B cell (primary cell): ENCODE measurements around the gene CRYGN. TPM values are rescaled to one million over a fixed set of nuclear protein-coding genes. Genes with fewer than 3 reads are reported as not detected.

ENCODE experiments used
- ATAC-seq: fragments of 200-7000 bp; cut with Tn5 transposase; one replicate; pipeline ENCODE4 v1.10.0; 2021; ENCODE audit warnings: low read depth, mild to moderate bottlenecking, moderate number of reproducible peaks, moderate library complexity
- CTCF ChIA-PET: fragments of 350-600 bp; sonication (Branson Sonifier 250); formaldehyde crosslinking; loops from one replicate; lab custom pipeline; 2021; ENCODE audit warnings: antibody characterized with exemption, inconsistent platforms; lab: Charles Lee
- POLR2A ChIA-PET: fragments of 350-600 bp; sonication (Branson Sonifier 250); formaldehyde crosslinking; loops from one replicate; lab custom pipeline; 2021; ENCODE audit warnings: antibody characterized with exemption; lab: Charles Lee
- DNase-seq: peaks from one replicate; pipeline ENCODE4 v3.0.0; 2013
- H2AFZ ChIP-seq: 2 replicates; pipeline ENCODE4 v1.6.1; 2012; ENCODE audit warnings: mild to moderate bottlenecking, low read depth, low read length; ENCODE audit not compliant: insufficient read depth, poor library complexity, severe bottlenecking
- H3K27ac ChIP-seq, 2 donors: 1 replicate in 1 of 2; 2 replicates in 1 of 2; pipeline ENCODE4 v1.5.1; 2012 to 2013; ENCODE audit warnings: low read length in 2 of 2, mild to moderate bottlenecking in 2 of 2, moderate library complexity in 1 of 2
- H3K27me3 ChIP-seq, 4 experiments: fragments of 200-600 bp in 1 of 4; sonication (generic) in 1 of 4; replicated peaks in 1 of 4; 1 replicate in 2 of 4; 2 replicates in 2 of 4; pipeline versions ENCODE4 v1.6.1 to v1.7.0; 2013 to 2016; ENCODE audit warnings: low read length in 3 of 4, mild to moderate bottlenecking in 2 of 4, mixed read lengths in 1 of 4, moderate library complexity in 1 of 4; ENCODE audit not compliant: insufficient read depth in 4 of 4, control insufficient read depth in 3 of 4; ENCODE audit errors: control extremely low read depth in 1 of 4
- H3K36me3 ChIP-seq, 2 experiments: replicated peaks in 1 of 2; 1 replicate in 1 of 2; 2 replicates in 1 of 2; pipeline versions ENCODE4 v1.6.1 to v1.7.1; 2013; ENCODE audit warnings: low read length in 1 of 2; ENCODE audit not compliant: insufficient read depth in 2 of 2, control insufficient read depth in 1 of 2; ENCODE audit errors: control extremely low read depth in 1 of 2, extremely low read depth in 1 of 2
- H3K4me1 ChIP-seq, 2 donors: fragments of 200-600 bp in 1 of 2; sonication (generic) in 1 of 2; 1 replicate in 1 of 2; 2 replicates in 1 of 2; pipeline versions ENCODE4 v1.5.1 to v1.6.1; 2013 to 2017; ENCODE audit warnings: low read length in 2 of 2; ENCODE audit not compliant: control insufficient read depth in 2 of 2, insufficient read depth in 2 of 2
- H3K4me2 ChIP-seq: replicated peaks from 2 replicates; pipeline ENCODE3; 2012; ENCODE audit warnings: mild to moderate bottlenecking, low read depth, low read length; ENCODE audit not compliant: poor library complexity, severe bottlenecking
- H3K4me3 ChIP-seq, 5 experiments: fragments of 200-600 bp in 1 of 5; sonication (generic) in 1 of 5; 1 replicate in 3 of 5; 2 replicates in 2 of 5; pipeline versions ENCODE4 v1.5.1 to v1.7.0; 2011 to 2016; ENCODE audit warnings: low read length in 4 of 5, mild to moderate bottlenecking in 4 of 5, low read depth in 2 of 5, control low read depth in 1 of 5, moderate library complexity in 1 of 5; ENCODE audit not compliant: insufficient read depth in 1 of 5; ENCODE audit errors: control extremely low read depth in 1 of 5, extremely low read depth in 1 of 5
- H3K79me2 ChIP-seq: fragments of 200-600 bp; sonication (generic); one replicate; pipeline ENCODE4 v1.6.0; 2016; ENCODE audit warnings: low read length; ENCODE audit not compliant: control insufficient read depth, insufficient read depth
- H3K9ac ChIP-seq: fragments of 200-600 bp; sonication (generic); 2 replicates; pipeline ENCODE4 v1.6.1; 2017; ENCODE audit warnings: mild to moderate bottlenecking, low read length, moderate library complexity
- H3K9me3 ChIP-seq, 3 donors: one replicate each; pipeline versions ENCODE4 v1.6.1 to v1.7.1; 2013; ENCODE audit warnings: low read length in 2 of 3; ENCODE audit not compliant: control insufficient read depth in 2 of 3, insufficient read depth in 1 of 3; ENCODE audit errors: control extremely low read depth in 1 of 3
- H4K20me1 ChIP-seq: 2 replicates; pipeline ENCODE4 v1.6.0; 2012; ENCODE audit warnings: mild to moderate bottlenecking, low read length; ENCODE audit not compliant: insufficient read depth, control insufficient read depth, poor library complexity, severe bottlenecking
- H3K27ac Mint-ChIP-seq: one replicate; pipeline ENCODE4 v1.8.0; 2021; ENCODE audit warnings: mixed read lengths
- H3K27me3 Mint-ChIP-seq: one replicate; pipeline ENCODE4 v1.8.0; 2021; ENCODE audit warnings: mixed read lengths
- H3K4me1 Mint-ChIP-seq: one replicate; pipeline ENCODE4 v1.8.0; 2021; ENCODE audit warnings: mixed read lengths
- H3K4me3 Mint-ChIP-seq: one replicate; pipeline ENCODE4 v1.8.0; 2021; ENCODE audit warnings: mixed read lengths
- H3K9me3 Mint-ChIP-seq: one replicate; pipeline ENCODE4 v1.8.0; 2022; ENCODE audit warnings: mixed read lengths; ENCODE audit not compliant: insufficient read depth
- CTCF ChIP-seq: fragments of 200-600 bp; IDR thresholded peaks from one replicate; pipeline ENCODE4 v1.8.0; 2022; ENCODE audit warnings: antibody characterized with exemption, mild to moderate bottlenecking
- EZH2 ChIP-seq: IDR thresholded peaks from 2 replicates; pipeline ENCODE4 v1.6.1; 2012; ENCODE audit warnings: borderline replicate concordance, low read depth, mild to moderate bottlenecking, moderate library complexity, low read length; ENCODE audit not compliant: insufficient read depth, poor library complexity, severe bottlenecking
- WGBS: methylation state at CpG from one replicate; pipeline ENCODE4 v1.1.5; 2013; ENCODE audit warnings: missing lambda C conversion rate; ENCODE audit not compliant: insufficient coverage; 5-methylcytosine and 5-hydroxymethylcytosine counted together
- intact Hi-C: fragments of 100-400 bp; cut with micrococcal nuclease; formaldehyde crosslinking; loops from one replicate; pipeline ENCODE4 v1.10.0; 2022
- polyA plus RNA-seq: library from polyadenylated mRNA; depleted of rRNA; stranded (reverse); fragments of >200 nt; gene quantifications from 2 replicates; pipeline ENCODE4 v1.2.3, GENCODE V29; 2012
- total RNA-seq, 2 donors: library from RNA; stranded (reverse); fragments of 120-200 nt in 1 of 2; gene quantifications; 1 replicate in 1 of 2; 2 replicates in 1 of 2; pipeline versions ENCODE4 v1.2.3 to v1.2.4, GENCODE V29; 2013 to 2022

CRYGN gene
- total and polyA plus RNA-seq, 2 donors (not counting 1 experiment from before 2014, with no cell fraction given), result not detected

GRCh38 chr7:151403764-151404163, 36.2 kb downstream of the CRYGN start:
- Histone ChIP-seq H3K79me2 (no peaks in the 10 kb centered on the region), H4K20me1 (no peaks in the 10 kb centered on the region), H3K9ac (no peak overlapping the region), H3K27ac (no peak overlapping the region), H3K4me3 (no peak overlapping the region), H3K27me3 (peaks cover 0 to 18% (median 6%) of the 10 kb centered on the region in 4 experiments), H3K36me3 (no peaks in the 10 kb centered on the region), H3K9me3 (peaks cover 0 to 3% (median 0%) of the 10 kb centered on the region in 3 donors), H2AFZ (no peak overlapping the region), H3K4me1 (peaks cover 17 to 21% of the 10 kb centered on the region in 2 donors), H3K4me2 (no peak overlapping the region)
- DNase-seq, result peak; percentile 10
- WGBS, result 88% methylated on average over 8 of the region's 9 CpGs
- intact Hi-C loops, result no loop called here
- ATAC-seq, result no peak
- ChIA-PET POLR2A (no interaction called here), CTCF (no interaction called here)
- H3K4me1 Mint-ChIP-seq, result peaks cover 32% of the 10 kb centered on the region
- H3K27me3 Mint-ChIP-seq, result peaks cover 8% of the 10 kb centered on the region
- H3K9me3 Mint-ChIP-seq, result no peaks in the 10 kb centered on the region
- TF ChIP-seq EZH2, result no peak
- TF ChIP-seq CTCF, result no peak
- no peak overlapping the region for H3K4me3 Mint-ChIP-seq
- H3K27ac Mint-ChIP-seq, result peak overlapping the region; percentile 20

DNA sequence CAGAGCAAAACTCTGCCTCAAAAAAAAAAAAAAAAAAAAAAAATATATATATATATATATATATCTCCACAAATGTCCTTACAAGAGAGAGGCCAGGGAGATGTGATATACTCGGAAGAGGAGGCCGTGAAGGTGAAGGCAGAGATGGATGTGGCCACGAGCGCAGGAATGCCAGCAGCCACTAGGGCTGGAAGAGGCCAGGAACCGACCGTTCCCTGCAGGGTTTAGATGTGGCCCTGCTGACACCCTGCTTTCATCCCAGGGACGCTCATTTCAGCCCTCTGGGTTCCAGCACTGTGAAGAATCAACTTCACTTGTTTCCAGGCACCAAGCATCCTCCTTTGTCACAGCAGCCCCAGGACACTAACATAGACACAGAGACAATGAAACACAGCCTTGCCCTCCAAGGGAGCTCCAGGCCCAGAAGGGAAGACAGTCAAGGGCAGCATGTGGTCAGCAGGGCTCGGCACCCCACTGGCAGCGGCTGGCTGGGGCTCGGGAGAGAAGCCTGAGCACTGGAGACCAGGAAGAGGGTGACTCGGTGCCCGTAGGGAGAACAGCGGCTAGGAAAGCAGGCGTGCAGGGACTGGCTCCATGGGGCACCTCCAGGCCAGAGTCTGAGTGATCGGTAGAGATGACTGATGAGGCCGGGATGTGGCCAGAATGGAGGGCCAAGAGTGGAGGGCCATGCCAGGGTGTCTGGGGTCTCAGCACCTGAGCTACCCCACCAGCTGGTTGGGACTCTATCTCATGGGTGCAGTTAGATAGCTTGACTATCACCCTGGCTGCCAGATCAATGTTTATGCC, 37.7 kb downstream of the CRYGN start:
- H3K9me3 ChIP-seq, result peaks cover 0 to 6% (median 0%) of the 10 kb centered on the region in 3 donors
- ChIA-PET CTCF (interaction anchor here (1.9 kb wide), 1 partner anchor 34 kb away, joined by 5 read pairs; no protein-coding TSS in a partner anchor), POLR2A (no interaction called here)
- H3K9ac ChIP-seq, result no peak overlapping the region
- no peaks in the 10 kb centered on the region for H3K36me3 ChIP-seq
- H3K9me3 Mint-ChIP-seq, result no peaks in the 10 kb centered on the region
- no peak overlapping the region for H3K4me3 ChIP-seq
- no peak overlapping the region for H3K4me3 Mint-ChIP-seq
- intact Hi-C loops, result no loop called here
- no peak overlapping the region for H3K4me2 ChIP-seq
- H2AFZ ChIP-seq, result no peak overlapping the region
- peaks cover 6% of the 10 kb centered on the region for H3K27me3 Mint-ChIP-seq
- H3K27ac ChIP-seq, result no peak overlapping the region
- H3K4me1 ChIP-seq, result peaks cover 13 to 16% of the 10 kb centered on the region in 2 donors
- H3K27me3 ChIP-seq, result peaks cover 0 to 10% (median 2%) of the 10 kb centered on the region in 4 experiments
- H4K20me1 ChIP-seq, result no peaks in the 10 kb centered on the region
- WGBS, result 96% methylated on average over 15 of the region's 16 CpGs
- DNase-seq, result no peak
- no peak for TF ChIP-seq EZH2
- no peak for TF ChIP-seq CTCF
- ATAC-seq, result no peak
- H3K4me1 Mint-ChIP-seq, result peaks cover 30% of the 10 kb centered on the region
- H3K79me2 ChIP-seq, result no peaks in the 10 kb centered on the region
- no peak overlapping the region for H3K27ac Mint-ChIP-seq
